ENCODE results near the gene CELSR1. TPM values are rescaled to one million over a fixed set of nuclear protein-coding genes. Genes with fewer than 3 reads are reported as not detected.

CELSR1 gene
- total and polyA plus RNA-seq, 9 donors = 1.8 to 6.9 (median 3.4) TPM

DNA sequence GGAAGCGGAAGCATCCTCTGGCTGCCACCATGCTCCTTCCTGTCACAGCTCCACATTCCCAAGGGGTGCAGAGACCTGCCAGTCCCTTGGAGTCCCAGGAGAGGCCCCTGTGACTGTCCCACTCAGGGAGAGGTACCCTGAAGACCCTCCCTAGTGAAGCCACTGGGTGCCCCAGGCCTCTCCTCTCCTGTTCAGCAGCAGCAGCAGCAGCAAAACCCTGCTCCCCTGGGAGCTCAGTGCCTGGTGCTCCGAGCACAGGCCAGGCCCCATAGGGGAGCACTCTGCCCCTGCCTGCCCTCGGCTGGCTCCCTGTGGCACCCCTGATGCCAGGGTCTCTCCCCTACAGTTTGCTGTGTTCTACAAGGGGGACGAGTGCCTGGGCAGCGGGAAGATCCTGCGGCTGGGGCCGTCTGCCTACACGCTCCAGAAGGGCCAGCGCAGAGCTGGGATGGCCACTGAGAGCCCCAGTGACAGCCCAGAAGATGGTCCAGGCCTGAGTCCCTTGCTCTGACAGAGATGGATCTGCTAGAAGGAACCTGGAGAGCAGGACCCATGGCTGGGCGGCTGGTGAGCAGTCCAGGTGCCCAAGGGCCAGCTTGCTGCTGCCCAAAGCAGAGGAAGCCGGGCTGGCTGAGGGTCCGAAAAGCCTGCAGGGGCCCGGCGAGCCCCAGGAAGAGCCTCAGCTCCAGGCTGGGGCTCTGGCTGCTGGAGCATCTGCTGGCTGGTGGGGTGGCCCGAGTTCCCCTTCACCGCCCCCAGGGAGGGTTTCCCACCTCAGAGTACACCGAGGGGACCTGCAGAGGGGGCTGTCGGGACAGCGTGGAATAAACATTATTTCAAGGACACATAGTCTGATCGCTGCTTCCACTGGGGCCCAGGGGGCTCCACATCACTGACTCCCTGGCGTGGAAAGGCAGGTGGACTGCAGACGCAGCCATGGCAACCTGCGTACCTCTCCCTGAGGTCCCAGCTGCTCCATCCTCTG lies 180.6 kb downstream of the CELSR1 start:
- Histone ChIP-seq H3K36me3 (ENCODE audit: control insufficient read depth, insufficient read depth, low read length) (peaks cover 55% of the 10 kb centered on the region), H3K27ac (ENCODE audit: low read length) (peak overlapping the region; percentile 81)
- DNase-seq = no peak

GRCh38 chr22:46355996-46356471 lies 181.4 kb downstream of the CELSR1 start:
- Histone ChIP-seq H3K4me3 (ENCODE audit: low read length) (no peak overlapping the region), H3K4me1 (ENCODE audit: control insufficient read depth, insufficient read depth, low read length) (peaks cover 34% of the 10 kb centered on the region), H3K27me3 (ENCODE audit: control insufficient read depth, insufficient read depth, low read length) (no peaks in the 10 kb centered on the region), H3K36me3 (ENCODE audit: control insufficient read depth, insufficient read depth, low read length) (peaks cover 62% of the 10 kb centered on the region), H3K9me3 (replicated peaks; ENCODE audit: control insufficient read depth, low read depth, low read length) (peaks cover 7% of the 10 kb centered on the region), H3K27ac (ENCODE audit: low read length) (peak overlapping the region; percentile 84)
- 91% methylated on average over 8 of the region's 12 CpGs for WGBS (ENCODE audit: insufficient coverage)
- DNase-seq = peak; percentile 70

More for the DNA sequence above, 180.6 kb downstream of the CELSR1 start:
- peaks cover 34% of the 10 kb centered on the region for H3K4me1 ChIP-seq (ENCODE audit: control insufficient read depth, insufficient read depth, low read length)
- H3K27me3 ChIP-seq (ENCODE audit: control insufficient read depth, insufficient read depth, low read length) = no peaks in the 10 kb centered on the region
- 85% methylated on average over 21 of the region's 23 CpGs for WGBS (ENCODE audit: insufficient coverage)
- peaks cover 7% of the 10 kb centered on the region for H3K9me3 ChIP-seq (replicated peaks; ENCODE audit: control insufficient read depth, low read depth, low read length)
- H3K4me3 ChIP-seq (ENCODE audit: low read length) = no peak overlapping the region

DNA sequence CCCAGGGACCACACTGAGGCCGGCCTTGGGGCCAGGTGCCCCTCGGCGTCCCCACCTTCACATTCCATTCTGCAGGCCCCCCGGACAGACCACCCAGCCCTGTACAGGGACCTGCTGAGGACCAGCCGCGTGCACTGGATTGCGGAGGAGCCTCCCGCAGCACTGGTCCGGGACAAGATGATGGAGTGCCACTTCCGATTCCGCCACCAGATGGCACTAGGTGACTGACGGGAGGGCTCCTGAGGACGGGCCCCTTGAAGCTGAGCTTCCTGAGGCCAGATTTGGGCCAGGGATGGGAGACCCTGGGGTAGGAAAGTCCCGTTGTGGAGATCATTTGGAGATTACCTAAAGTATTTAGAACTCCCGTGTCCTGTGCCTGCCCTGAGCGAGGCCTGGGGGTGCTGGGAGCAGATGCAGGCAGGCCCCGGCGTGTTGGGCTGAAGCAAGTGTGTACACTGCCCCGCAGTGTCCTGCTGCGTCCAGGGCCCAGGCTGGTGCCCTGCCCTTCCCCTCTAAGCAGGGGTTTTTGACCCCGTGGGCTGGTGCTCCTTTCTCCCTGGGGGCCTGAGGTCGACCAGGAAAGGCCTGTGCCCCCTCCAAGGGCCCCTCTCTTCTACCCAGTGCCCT lies 181.9 kb downstream of the CELSR1 start:
- 31% methylated on average over 18 of the region's 22 CpGs for WGBS (ENCODE audit: insufficient coverage)
- peak overlapping the region; percentile 84 for H3K27ac ChIP-seq (ENCODE audit: low read length)

GRCh38 chr22:46354993-46355305 lies 182.5 kb downstream of the CELSR1 start:
- Histone ChIP-seq H3K4me1 (ENCODE audit: control insufficient read depth, insufficient read depth, low read length) (peaks cover 34% of the 10 kb centered on the region), H3K27ac (ENCODE audit: low read length) (no peak overlapping the region), H3K36me3 (ENCODE audit: control insufficient read depth, insufficient read depth, low read length) (peaks cover 73% of the 10 kb centered on the region), H3K9me3 (replicated peaks; ENCODE audit: control insufficient read depth, low read depth, low read length) (peaks cover under 1% of the 10 kb centered on the region), H3K4me3 (ENCODE audit: low read length) (no peak overlapping the region), H3K27me3 (ENCODE audit: control insufficient read depth, insufficient read depth, low read length) (no peaks in the 10 kb centered on the region)
- WGBS (ENCODE audit: insufficient coverage) = 86% methylated on average over 5 of the region's 7 CpGs
- DNase-seq = no peak

More for the DNA sequence above, 181.9 kb downstream of the CELSR1 start:
- DNase-seq = peak; percentile 74
- H3K27me3 ChIP-seq (ENCODE audit: control insufficient read depth, insufficient read depth, low read length) = no peaks in the 10 kb centered on the region
- peaks cover 68% of the 10 kb centered on the region for H3K36me3 ChIP-seq (ENCODE audit: control insufficient read depth, insufficient read depth, low read length)
- no peak overlapping the region for H3K4me3 ChIP-seq (ENCODE audit: low read length)
- peaks cover 34% of the 10 kb centered on the region for H3K4me1 ChIP-seq (ENCODE audit: control insufficient read depth, insufficient read depth, low read length)
- H3K9me3 ChIP-seq (replicated peaks; ENCODE audit: control insufficient read depth, low read depth, low read length) = peaks cover 3% of the 10 kb centered on the region

- Histone ChIP-seq H3K36me3 (ENCODE audit: control insufficient read depth, insufficient read depth, low read length) (peaks cover 74% of the 10 kb centered on the region), H3K27ac (ENCODE audit: low read length) (no peak overlapping the region), H3K27me3 (ENCODE audit: control insufficient read depth, insufficient read depth, low read length) (no peaks in the 10 kb centered on the region), H3K4me1 (ENCODE audit: control insufficient read depth, insufficient read depth, low read length) (peaks cover 34% of the 10 kb centered on the region), H3K9me3 (replicated peaks; ENCODE audit: control insufficient read depth, low read depth, low read length) (no peaks in the 10 kb centered on the region), H3K4me3 (ENCODE audit: low read length) (no peak overlapping the region)
- 85% methylated on average over 14 of the region's 21 CpGs for WGBS (ENCODE audit: insufficient coverage)
- DNase-seq = no peak
Measured at GRCh38 chr22:46354176-46354992, 183.0 kb downstream of the CELSR1 start.

DNA sequence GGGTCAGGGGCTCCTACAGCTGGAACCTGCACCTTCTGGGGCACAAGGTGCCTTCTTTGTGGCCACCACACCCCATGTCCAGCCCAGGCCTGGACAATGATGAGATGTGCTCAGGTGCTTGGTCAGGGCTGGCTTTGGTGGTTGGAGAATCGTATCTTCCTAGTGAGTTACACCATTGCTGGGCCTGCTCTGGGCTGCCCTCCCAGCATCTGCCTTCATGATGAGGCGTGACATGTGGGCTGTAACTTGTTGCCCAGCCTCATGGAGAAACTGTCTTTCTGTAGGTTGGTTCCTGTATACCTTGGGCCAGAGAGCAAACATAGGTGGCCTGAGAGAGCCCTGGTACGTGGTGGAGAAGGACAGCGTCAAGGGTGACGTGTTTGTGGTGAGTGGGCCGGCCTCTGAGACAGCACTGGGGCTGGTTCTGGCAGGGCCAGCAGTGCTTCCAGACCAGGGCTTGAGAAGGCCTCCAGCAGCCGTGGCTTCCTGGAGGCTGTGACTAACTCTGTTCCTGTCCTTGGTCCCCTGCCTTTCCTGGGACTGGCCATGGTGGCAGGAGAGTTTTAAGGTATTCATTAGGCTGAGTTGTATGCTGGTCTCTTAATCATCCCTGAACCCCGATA lies 183.8 kb downstream of the CELSR1 start:
- Histone ChIP-seq H3K4me1 (ENCODE audit: control insufficient read depth, insufficient read depth, low read length) (peaks cover 34% of the 10 kb centered on the region), H3K27me3 (ENCODE audit: control insufficient read depth, insufficient read depth, low read length) (no peaks in the 10 kb centered on the region), H3K9me3 (replicated peaks; ENCODE audit: control insufficient read depth, low read depth, low read length) (no peaks in the 10 kb centered on the region), H3K36me3 (ENCODE audit: control insufficient read depth, insufficient read depth, low read length) (peaks cover 76% of the 10 kb centered on the region), H3K27ac (ENCODE audit: low read length) (no peak overlapping the region), H3K4me3 (ENCODE audit: low read length) (no peak overlapping the region)
- WGBS (ENCODE audit: insufficient coverage) = 79% methylated on average over 7 of the region's 8 CpGs
- no peak for DNase-seq

- Histone ChIP-seq H3K4me3 (ENCODE audit: low read length) (no peak overlapping the region), H3K36me3 (ENCODE audit: control insufficient read depth, insufficient read depth, low read length) (peaks cover 83% of the 10 kb centered on the region), H3K4me1 (ENCODE audit: control insufficient read depth, insufficient read depth, low read length) (peaks cover 28% of the 10 kb centered on the region), H3K27me3 (ENCODE audit: control insufficient read depth, insufficient read depth, low read length) (no peaks in the 10 kb centered on the region), H3K27ac (ENCODE audit: low read length) (no peak overlapping the region), H3K9me3 (replicated peaks; ENCODE audit: control insufficient read depth, low read depth, low read length) (no peaks in the 10 kb centered on the region)
- WGBS (ENCODE audit: insufficient coverage) = 84% methylated on average over 20 of the region's 20 CpGs
- DNase-seq = peak; percentile 40
Measured at GRCh38 chr22:46352691-46353386, 184.6 kb downstream of the CELSR1 start.

GRCh38 chr22:46352276-46352675 lies 185.1 kb downstream of the CELSR1 start:
- H3K27me3 ChIP-seq (ENCODE audit: control insufficient read depth, insufficient read depth, low read length) = no peaks in the 10 kb centered on the region
- DNase-seq = no peak
- H3K36me3 ChIP-seq (ENCODE audit: control insufficient read depth, insufficient read depth, low read length) = peaks cover 85% of the 10 kb centered on the region
- 81% methylated on average over 6 of the region's 10 CpGs for WGBS (ENCODE audit: insufficient coverage)
- H3K4me3 ChIP-seq (ENCODE audit: low read length) = no peak overlapping the region
- H3K27ac ChIP-seq (ENCODE audit: low read length) = no peak overlapping the region
- H3K4me1 ChIP-seq (ENCODE audit: control insufficient read depth, insufficient read depth, low read length) = peaks cover 24% of the 10 kb centered on the region
- no peaks in the 10 kb centered on the region for H3K9me3 ChIP-seq (replicated peaks; ENCODE audit: control insufficient read depth, low read depth, low read length)

DNA sequence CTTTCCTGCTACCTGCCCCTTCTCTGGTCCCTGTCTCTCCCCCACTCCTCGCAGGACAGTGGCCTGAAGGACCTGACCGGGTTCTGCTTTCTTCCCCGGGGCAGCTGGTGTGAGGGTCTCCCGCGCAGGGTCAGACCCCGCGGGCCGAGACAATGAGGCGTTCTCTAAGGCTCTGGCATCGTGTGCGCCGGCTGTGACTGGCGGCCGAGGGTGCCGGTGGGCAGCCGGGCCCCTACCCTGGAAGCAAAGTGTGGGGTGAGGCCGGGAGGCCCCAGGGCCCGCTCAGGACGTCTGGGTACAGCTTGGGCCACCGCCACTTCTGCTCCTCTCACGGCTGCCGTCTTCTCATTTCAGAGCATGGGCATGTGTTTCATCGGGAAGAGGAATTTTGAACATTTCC lies 185.7 kb downstream of the CELSR1 start:
- H3K27me3 ChIP-seq (ENCODE audit: control insufficient read depth, insufficient read depth, low read length) = no peaks in the 10 kb centered on the region
- no peaks in the 10 kb centered on the region for H3K9me3 ChIP-seq (replicated peaks; ENCODE audit: control insufficient read depth, low read depth, low read length)
- no peak overlapping the region for H3K27ac ChIP-seq (ENCODE audit: low read length)
- H3K4me3 ChIP-seq (ENCODE audit: low read length) = no peak overlapping the region
- peaks cover 84% of the 10 kb centered on the region for H3K36me3 ChIP-seq (ENCODE audit: control insufficient read depth, insufficient read depth, low read length)
- DNase-seq = no peak
- WGBS (ENCODE audit: insufficient coverage) = 91% methylated on average over 23 of the region's 23 CpGs
- H3K4me1 ChIP-seq (ENCODE audit: control insufficient read depth, insufficient read depth, low read length) = peaks cover 19% of the 10 kb centered on the region

Data from muscle of leg (tissue), 11 donors.